Activated CD4-positive, alpha-beta T cell treated with anti-CD3 and anti-CD28 coated beads, Interleukin-2, Interleukin-4, amounts not matched to agents 100 ng/mL and 50 ng/mL, durations not matched to agents 16 hours and 8 hours (primary cell): Measurements from ENCODE around the gene EFCAB6.

ENCODE experiments used
- DNase-seq: peaks from one replicate; pipeline ENCODE4 v3.0.0-alpha.2; 2020; ENCODE audit warnings: low spot score

The EFCAB6 gene, protein sequence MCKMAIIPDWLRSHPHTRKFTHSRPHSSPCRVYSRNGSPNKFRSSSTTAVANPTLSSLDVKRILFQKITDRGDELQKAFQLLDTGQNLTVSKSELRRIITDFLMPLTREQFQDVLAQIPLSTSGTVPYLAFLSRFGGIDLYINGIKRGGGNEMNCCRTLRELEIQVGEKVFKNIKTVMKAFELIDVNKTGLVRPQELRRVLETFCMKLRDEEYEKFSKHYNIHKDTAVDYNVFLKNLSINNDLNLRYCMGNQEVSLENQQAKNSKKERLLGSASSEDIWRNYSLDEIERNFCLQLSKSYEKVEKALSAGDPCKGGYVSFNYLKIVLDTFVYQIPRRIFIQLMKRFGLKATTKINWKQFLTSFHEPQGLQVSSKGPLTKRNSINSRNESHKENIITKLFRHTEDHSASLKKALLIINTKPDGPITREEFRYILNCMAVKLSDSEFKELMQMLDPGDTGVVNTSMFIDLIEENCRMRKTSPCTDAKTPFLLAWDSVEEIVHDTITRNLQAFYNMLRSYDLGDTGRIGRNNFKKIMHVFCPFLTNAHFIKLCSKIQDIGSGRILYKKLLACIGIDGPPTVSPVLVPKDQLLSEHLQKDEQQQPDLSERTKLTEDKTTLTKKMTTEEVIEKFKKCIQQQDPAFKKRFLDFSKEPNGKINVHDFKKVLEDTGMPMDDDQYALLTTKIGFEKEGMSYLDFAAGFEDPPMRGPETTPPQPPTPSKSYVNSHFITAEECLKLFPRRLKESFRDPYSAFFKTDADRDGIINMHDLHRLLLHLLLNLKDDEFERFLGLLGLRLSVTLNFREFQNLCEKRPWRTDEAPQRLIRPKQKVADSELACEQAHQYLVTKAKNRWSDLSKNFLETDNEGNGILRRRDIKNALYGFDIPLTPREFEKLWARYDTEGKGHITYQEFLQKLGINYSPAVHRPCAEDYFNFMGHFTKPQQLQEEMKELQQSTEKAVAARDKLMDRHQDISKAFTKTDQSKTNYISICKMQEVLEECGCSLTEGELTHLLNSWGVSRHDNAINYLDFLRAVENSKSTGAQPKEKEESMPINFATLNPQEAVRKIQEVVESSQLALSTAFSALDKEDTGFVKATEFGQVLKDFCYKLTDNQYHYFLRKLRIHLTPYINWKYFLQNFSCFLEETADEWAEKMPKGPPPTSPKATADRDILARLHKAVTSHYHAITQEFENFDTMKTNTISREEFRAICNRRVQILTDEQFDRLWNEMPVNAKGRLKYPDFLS (N-terminal part only)

GRCh38 chr22:43812149-43812842 is at the start of gene EFCAB6:
TSS of gene EFCAB6 (minus strand) at chr22:43812305. CDS start at chr22:43782318, 29,987 bp downstream.
- DNase-seq: peak; percentile 95

DNA sequence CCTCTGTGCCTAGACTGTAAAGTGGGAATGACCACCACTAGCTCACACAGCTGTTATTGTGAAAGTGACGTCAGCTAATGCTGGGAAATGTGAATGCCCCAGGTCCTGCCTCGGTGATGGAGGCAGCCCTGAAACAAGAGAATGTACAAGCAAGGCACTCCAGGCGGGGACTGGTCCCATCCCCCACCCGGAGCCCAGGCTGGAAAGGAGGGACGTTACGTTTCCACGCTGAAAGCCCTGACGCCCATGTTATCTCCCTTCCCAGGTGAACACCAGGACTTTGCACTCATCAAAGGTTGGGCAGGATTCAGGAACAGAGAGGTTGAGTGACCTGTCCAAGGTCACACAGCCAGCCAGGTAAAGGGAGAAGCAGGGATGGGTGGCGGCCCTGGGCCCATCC is 49.4 kb upstream of the EFCAB6 start:
- DNase-seq: no peak

- no peak for DNase-seq
Observed at GRCh38 chr22:43860831-43861230, 48.7 kb upstream of the EFCAB6 start.

- no peak for DNase-seq
Observed at GRCh38 chr22:43860126-43860525, 48.0 kb upstream of the EFCAB6 start.

DNA sequence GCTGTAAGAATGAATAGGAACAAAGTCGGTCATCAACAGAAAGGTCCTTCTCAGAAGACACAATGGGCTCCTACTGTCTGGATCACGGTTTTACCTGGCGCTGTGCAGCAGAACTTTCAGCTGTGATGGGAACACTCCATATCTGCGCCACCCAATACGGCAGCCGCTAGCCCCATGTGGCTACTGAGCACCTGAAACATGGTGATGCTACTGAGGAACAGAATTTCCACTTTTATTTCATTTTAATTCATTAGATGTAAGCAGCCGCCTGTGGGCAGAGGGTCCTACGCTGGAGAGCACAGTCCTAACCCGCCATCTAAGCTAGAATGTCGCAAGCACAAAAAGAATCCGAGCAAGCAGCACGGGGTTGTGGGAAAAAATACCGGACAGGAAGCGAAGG is 47.5 kb upstream of the EFCAB6 start:
- DNase-seq: no peak

GRCh38 chr22:43859176-43859575 is 47.1 kb upstream of the EFCAB6 start:
- no peak for DNase-seq

DNA sequence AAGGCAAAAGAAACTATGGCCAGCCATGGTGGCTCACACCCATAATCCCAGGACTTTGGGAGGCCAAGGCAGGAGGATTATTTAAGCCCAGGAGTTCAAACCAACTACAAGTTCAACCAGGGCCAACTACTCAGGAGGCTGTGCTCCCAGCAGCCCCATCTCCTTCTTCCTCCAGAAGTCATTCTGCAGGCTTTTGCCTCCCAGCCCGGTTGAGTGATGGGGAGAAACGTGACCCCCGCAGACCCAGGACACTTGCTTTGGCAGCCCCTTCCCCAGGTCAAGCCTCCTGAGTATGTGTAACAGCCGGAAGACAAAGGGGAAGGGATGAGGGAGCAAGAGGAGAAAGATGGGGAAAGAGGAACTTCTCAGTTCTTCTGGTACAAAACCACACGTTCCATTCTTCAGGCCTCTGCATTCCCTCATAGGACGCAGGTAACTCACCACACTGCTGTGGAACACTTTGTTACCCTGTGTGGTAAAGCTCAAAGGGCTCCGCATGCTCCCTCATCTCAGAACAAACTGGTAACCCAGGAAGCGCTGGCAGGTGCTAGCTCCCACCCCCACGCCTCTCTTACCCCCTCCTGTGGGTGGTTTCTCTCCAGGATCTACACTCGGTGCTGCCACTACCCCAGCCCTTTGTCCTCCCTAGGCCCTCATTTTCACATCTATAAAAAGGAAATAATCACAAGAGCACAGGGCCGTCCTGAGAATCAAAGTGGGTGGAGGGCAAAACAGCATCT is 46.2 kb upstream of the EFCAB6 start:
- DNase-seq: no peak

DNA sequence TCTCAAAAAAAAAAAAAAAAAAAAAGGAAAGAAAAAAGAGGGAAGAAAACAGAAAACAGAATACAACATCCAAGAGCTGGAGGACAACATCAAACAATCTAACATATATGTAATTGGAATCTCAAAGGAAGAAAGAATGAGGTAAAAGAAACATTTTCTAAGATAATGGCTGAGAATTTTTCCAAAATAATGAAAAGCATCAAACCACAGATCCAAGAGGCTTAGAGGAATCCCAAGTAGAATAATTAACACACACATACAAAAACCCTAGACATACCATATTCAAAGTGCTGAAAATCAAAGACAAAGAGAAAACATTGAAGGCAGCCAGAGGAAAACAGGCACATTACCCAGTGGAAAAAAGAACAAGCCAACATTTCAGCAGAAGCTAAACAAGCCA is 45.3 kb upstream of the EFCAB6 start:
- DNase-seq: no peak

DNA sequence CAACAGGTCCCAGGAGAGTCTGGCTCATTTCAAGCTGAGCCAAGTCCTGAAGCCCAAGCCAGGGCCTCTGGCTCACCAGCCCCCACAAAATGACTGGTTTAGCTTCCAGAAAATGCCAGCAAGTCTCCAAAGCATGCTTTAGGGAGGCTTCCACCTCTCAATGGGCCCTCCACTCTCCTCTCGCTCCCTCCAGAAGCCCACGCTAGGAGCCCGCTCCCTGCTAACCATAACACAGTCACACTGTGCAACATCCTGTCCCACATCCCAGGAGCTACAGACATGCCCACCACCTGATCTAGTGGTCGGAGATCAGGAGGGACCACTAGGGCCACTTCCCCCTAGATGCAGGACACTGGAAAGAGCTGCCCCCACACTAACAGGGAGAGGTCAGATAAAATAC is 43.3 kb upstream of the EFCAB6 start:
- DNase-seq: no peak

DNA sequence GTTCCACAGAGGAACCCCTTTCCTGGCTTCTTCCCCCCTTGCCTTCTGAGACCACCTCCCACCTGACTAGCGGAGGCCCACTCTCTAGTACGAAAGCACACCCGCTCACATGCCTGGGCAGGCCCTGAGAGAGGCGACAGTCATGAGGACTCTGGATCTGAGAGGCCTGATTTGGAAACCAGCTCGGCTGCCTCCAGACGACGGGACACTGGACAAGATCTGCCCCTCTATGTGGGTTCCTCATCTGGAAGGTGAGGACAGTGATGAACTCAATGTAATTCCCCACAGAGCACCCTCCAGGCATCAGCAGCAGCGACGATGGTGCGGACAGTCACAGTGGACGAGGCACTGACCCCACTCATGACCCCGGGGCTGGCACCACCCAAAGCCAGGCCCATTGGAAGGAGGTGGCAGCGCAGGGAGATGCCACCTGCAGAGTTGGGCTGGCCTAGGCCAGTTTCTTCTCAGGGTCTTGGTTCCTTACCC is 42.7 kb upstream of the EFCAB6 start:
- no peak for DNase-seq

DNA sequence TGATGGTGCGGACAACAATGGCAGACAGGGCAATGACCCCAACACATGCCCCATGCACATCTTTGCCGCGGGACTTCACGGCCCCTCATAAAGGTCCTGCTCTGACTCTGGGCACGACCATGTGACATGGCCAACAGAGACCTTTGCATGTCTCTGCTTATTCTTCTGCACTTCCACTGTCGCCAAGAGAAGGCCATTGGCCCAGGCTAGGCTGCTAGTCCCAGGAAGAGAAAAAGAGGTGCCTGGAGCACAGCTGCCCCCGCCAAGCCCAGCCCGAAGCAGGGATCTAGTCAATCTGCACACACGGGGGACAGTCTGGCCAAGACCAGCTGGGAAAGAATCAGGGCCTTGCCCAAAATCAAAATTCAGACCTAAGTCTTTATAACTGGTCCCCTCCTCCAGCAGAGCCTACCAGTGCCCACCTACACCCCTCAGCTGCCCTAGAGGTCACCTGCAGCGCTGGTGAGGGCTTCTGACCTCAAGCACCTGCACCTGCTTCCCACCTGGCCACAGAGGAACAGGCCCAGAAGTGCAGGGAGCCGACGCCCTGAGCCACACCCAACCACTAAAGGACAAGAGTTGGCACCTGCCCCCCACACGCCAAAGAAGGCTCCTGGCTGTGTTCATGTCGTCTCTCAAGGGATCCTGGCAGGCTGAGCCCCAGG is 42.1 kb upstream of the EFCAB6 start:
- no peak for DNase-seq

DNA sequence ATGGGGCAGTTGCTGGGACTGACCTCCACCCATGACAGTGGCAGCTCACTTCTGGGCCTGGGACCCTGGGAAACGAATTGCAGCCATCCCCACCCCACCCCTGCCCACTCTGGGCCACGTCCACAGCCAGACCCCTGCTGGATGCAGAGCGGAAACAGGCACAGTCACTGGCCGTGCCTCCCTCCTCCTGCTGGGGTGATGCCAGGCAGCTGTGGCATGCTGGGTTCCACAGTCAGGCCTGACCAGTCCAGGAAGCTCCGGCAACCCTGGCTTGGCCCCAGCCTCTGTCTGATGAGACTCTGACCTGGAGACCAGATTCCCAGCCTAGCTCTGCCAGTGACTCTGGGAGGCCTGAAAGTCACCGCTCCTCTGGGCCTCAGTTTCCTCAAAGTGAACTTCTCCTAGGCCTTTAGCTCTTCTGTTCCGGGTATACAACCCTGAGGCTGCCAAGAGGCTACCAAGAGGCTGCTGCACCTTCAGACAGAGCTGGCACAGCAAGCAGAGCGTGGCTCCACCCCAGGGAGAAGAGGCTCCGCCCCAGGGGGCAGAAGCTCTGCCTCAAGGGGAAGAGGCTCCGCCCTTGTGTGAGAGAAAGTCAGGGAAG is 41.3 kb upstream of the EFCAB6 start:
- no peak for DNase-seq

DNA sequence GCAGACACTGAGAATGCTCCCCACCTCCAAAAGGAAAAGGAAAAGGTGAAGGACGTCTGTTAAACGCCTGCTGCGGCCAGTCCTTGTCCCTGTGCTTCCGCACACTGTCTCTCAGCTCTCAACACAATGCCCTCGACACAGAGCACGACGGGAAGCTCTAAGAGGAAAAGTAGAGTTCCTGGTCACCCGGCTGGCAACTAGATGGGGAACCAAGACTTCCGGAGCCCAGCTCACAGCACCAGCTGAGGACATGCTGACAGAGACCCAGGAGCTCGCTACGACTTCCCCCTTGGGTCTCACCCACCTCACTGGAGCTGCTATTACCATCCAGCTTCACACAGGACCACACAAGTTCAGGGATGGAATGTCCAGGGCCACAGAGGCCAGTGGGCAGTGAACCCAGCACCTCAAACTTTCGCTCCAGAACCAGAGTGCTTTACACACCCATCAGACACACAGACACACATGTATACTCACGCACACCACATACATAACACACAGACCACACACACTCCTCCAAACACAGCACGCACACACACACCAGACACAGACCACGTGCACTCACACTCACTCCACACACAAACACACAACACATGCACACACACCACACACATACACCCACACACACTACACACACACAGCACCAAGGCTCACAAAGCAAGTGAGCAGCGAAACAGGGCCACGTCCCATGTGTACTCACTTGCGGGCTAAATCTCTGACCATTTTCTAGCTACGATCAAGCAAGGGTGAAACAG is 40.6 kb upstream of the EFCAB6 start:
- no peak for DNase-seq

DNA sequence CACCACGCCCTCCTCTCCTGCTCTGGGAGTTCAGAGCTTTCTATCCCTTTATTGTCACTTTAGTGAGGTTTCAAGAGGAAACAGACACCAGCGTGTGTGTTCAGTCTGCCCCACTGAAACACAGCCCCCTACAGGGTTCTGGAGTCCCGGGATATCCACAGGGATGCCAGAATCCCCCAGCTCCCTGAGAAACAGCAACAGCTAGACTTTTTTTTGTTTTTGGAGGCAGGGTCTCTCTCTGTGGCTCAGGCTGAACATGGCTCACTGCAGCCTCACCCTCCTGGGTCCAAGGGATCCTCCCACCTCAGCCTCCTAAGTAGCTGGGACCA is 39.8 kb upstream of the EFCAB6 start:
- no peak for DNase-seq

DNA sequence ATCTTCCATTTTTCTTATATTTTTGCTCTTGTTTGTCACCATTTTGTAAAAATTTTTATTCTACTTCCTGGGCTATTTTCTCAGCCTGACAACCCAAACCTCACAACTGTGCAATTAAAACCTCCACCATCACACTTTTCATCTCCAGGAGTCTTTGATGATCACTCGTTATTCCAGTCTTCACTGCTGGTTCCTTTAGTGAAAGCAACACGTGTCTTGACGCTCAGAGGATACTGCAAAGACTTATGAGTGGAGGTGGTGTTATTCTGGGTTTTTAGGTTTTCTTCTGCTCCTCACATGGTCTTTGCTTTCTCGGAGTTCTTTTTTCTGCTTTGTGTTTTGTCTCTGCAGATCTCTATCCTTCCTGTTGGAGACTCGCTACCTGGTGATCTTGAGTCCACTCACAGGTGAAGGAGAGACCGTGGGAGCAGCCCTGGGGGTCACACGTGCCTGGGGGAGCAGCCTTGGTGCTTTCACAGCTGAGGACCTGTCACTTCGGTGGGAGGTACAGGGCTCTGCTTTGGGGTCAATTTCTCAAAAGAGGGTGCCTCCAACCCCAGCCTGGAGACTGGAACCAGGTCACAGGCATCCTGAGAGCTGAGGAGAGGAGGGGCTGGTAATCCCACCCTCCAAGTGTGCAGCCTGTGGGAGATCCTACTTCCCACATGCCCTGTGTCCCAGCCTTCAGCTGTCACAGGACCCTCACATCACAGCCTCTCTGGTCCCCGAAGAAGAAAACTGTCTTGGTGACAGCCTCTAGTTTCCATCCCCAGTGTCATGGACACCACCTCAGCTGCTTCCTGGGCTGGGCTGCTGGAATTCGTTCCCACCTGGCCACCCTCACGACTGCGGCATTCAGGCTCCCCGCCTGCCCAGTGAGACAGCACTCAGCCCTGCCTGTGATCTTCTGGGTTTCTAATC is 39.2 kb upstream of the EFCAB6 start:
- no peak for DNase-seq

DNA sequence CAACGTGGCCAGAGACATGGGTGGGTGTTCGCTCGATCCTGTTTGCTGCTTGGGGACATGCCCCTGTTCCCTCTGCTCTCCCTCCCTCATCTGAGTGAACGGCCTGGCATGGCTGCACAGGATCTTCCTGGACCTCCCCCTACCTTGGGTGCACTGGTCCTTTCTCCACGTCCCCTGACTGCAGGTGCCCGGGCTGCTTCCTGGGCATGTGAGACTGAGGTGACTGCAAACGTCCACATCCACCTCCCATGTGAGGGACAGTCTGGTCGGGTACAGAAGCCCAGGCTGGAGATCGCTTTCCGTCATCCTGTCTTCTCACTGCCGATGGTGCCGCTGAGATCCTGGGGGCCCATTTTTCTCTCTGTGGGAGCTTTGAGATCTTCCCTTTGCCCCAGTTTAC is 38.4 kb upstream of the EFCAB6 start:
- no peak for DNase-seq

DNA sequence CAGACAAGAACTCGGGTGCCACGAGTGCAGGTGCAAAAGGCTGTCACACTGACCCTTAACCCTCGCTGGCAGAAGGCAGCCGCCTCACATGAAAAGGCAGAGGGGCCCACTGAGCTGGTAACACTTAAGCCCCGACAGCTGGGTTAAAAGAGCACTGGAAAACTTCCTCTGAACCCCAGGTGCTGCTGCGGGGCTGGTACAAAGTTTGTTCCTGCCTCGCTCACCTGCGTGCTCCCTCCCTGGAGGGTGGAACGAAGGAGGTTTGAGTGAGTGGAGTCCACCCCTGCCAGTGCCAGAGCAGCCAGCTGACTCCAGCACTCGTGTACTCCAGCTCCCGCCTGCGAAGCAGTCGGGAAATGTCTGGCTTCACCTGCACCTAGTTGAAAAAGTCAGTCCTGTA is 37.6 kb upstream of the EFCAB6 start:
- no peak for DNase-seq
